Stimulated activated CD8-positive, alpha-beta memory T cell treated with anti-CD3 and anti-CD28 coated beads, Interleukin-15, amount 100 ng/mL, for 24 hours (primary cell): ENCODE measurements around the gene TRMT112.
"Not testable (repeated sequence)": the region's sequence is repeated elsewhere in the genome, so short reads cannot be mapped to it uniquely, and the experiment has no call there.

Source experiments
- DNase-seq: peaks from one replicate; pipeline ENCODE4 v3.0.0-alpha.2; 2020; ENCODE audit warnings: low read depth

TRMT112 gene

DNA sequence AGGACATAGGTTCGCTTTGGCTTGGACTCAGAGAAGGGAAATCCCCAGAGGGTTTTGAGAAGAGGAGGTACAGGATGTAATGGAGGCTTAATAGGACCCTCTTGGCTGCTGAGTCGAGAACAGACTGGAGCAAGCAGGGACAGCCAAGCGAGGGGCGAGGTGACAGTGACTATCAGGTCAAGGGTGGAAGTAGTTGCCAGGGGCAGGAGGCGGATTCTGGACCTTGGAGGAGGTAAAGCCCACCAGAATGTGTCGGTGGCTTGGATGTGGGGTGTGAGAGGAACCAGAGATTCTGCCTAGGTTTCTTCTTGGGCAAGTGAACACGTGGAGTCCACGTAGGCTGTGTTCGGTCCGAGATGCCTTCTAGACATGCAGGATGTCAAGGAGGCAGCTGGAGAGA lies 4.4 kb downstream of the TRMT112 start:
- DNase-seq = no peak

DNA sequence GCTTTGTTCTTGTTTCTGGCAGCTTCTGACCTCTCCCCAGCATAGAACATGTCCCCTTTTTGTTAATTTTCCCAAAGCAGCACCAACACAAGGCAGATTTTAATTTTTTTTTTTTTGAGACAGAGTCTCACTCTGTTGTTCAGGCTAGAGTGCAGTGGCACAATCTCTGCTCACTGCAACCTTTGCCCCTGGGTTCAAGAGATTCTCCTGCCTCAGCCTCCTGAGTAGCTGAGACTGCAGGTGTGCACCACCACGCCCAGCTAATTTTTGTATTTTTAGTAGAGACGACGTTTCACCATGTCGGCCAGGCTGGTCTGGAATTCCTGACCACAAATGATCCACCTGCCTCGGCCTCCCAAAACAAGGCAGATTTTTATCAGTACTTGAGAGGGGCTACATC lies 9.6 kb downstream of the TRMT112 start:
- DNase-seq = not testable (repeated sequence)

GRCh38 chr11:64306876-64307622 lies 10.3 kb downstream of the TRMT112 start:
- no peak for DNase-seq

- DNase-seq = no peak
Observed at GRCh38 chr11:64306563-64306875, 10.8 kb downstream of the TRMT112 start.

DNA sequence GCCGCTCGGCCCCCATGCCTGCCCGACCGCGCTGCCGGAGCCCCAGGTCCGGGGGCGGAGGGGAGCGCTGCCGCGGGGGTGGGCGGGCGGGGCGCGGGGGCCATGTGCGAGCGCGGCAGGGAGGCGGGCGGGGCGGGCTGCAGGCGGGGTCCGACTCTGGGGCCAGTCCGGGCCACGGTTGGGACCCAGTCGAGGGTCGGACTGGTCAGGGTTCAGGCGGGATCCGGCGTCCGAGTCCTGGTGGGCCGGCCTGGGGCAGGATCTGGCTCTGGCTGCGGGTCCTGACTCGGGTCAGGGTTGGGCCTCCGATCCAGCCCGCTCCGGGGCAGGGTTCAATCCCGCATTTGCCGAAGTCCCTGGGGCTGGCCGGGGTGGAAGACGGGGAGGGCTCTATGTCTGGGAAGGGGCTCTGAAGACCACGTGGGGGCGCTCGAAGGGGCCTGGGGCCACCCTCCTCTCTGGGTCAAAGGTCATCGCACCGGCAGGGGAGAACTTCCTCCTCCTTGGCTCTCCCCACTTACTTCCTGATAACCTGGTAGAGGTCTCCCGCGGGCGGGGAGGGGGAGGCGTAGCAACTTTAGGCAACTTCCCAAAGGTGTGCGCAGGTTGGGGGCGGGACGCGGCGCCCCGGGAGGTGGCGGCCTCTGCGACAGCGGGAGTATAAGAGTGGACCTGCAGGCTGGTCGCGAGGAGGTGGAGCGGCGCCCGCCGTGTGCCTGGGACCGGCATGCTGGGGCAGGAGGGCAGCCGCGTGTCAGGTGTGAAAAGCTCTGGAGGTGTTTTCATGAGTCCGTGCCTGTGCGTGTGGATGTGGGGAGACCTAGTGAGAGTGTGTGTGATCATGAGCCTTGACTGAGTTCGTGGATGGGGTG lies 11.4 kb downstream of the TRMT112 start:
- DNase-seq = peak; percentile 29

DNA sequence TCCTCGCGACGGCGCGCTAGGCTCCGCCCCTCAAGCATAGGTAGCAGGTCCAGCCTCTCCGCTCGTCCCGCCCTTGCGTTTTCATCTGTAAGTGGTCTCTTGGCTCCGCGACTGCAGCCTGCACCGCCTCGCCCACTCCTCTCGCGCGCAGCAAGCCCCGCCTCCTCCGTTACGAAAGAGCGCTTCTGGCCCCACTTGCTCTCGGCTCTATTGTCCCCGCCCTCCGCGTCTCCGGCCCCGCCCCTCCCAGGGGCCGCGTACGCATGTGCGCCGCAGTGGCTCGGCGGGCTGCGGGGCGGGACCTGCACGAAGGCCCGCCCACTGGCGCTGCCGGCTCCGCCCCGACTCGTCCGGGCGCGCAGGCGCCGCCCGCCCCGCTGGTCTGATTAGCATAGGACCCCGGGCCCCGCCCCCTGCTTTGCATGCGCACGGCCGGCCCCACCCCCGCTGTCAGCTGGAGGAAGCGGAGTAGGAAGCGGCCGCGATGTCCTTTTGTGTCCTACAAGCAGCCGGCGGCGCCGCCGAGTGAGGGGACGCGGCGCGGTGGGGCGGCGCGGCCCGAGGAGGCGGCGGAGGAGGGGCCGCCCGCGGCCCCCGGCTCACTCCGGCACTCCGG lies 12.2 kb downstream of the TRMT112 start, which contains the start of gene ESRRA:
Gene ESRRA (plus strand): TSS at position 450 of the 616 bp plus-strand sequence. CDS start 1,656 bp downstream, outside the sequence.
- DNase-seq = peak; percentile 98

DNA sequence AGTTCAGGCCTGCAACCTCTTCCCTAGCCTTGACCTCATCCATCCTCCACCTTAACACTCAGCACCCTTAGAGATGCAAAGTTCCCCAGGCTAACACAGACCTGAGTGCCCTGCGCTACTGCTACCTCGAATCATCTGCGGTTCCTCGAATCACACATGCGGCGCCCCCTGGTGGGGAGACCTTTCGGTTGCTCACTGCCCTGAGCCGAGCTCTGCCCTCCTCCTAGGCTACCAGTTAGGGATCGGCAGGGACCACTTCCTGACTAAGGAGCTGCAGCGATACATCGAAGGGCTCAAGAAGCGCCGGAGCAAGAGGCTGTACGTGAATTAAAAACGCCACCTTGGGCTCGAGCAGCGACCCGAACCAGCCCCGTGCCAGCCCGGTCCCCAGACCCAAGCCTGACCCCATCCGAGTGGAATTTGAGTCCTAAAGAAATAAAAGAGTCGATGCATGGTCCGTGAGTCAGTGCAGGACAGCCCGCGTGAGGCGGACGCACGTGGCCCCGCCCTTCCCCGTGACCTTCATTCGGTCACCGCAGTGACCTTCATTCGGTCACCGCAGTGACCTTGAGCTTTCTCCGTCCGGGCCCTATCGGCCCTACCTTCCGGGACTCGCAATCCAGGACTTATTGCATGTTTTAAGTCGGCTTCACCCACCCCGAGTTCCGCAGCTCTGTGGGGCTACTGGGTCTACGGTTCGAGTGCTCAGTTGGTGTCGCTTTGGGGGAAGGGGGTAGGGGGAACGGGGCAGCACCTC lies 12.9 kb downstream of the TRMT112 start:
- peak; percentile 95 for DNase-seq

DNA sequence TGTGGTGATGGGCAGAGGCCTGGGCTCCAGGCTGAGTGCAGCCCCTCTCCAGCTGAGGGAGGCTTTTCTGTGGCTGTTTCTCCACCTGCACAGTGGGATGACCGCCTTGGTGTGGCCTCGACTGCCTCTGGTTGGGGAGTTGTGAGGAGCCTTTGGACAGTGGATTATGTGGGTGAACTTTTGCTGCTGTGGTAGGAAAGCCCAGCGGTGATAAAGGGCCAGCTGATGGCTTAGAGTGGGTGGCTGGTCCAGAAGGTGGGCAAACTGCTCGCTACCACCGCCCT lies 13.4 kb downstream of the TRMT112 start:
- no peak for DNase-seq

- DNase-seq = no peak
Observed at GRCh38 chr11:64303109-64304031, 14.0 kb downstream of the TRMT112 start.

DNA sequence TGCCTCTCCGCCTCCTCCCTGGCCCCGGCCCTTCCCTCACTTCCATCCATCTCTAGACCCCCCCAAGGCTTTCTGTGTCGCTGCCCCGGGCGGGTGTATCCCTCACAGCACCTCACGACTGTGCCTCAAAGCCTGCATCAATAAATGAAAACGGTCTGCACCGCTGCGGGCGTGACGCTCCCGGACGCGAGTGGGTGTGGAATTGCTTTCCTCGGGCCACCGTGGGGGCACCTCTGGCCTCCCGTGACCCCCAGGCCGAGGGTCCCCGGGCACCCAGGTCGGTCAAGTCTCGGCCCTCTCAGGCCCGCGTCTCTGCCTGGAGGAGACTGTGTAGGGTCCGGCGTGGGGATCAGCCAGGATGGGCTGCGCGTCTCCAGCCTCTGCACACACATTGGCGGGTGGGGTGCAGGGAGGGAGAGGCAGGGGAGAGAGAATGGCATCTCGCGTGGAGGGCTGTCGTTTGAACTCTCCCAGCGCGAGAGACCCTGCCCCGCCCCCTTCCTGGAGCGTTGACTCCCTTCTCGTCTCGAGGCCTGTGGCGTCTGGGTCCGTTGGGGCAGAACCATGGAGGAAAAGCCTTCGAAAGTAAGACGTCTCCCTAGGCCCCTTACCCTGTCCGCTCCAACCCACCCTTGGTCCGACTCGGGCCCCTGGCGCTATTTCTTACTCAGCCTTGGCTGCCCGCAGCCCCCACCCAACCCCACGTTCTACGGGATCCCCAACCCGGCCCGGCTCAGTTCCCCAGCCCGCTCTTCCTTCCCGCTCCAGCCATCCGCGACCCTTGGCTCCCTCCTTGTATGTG lies 17.3 kb downstream of the TRMT112 start, which contains the start of gene CATSPERZ:
Gene CATSPERZ (plus strand): TSS at position 512 of the 802 bp plus-strand sequence. CDS start 53 bp downstream, at position 565.
- DNase-seq = no peak

GRCh38 chr11:64298966-64299846 lies 18.2 kb downstream of the TRMT112 start:
- DNase-seq = no peak

- no peak for DNase-seq
Observed at GRCh38 chr11:64297699-64298358, 19.5 kb downstream of the TRMT112 start.

DNA sequence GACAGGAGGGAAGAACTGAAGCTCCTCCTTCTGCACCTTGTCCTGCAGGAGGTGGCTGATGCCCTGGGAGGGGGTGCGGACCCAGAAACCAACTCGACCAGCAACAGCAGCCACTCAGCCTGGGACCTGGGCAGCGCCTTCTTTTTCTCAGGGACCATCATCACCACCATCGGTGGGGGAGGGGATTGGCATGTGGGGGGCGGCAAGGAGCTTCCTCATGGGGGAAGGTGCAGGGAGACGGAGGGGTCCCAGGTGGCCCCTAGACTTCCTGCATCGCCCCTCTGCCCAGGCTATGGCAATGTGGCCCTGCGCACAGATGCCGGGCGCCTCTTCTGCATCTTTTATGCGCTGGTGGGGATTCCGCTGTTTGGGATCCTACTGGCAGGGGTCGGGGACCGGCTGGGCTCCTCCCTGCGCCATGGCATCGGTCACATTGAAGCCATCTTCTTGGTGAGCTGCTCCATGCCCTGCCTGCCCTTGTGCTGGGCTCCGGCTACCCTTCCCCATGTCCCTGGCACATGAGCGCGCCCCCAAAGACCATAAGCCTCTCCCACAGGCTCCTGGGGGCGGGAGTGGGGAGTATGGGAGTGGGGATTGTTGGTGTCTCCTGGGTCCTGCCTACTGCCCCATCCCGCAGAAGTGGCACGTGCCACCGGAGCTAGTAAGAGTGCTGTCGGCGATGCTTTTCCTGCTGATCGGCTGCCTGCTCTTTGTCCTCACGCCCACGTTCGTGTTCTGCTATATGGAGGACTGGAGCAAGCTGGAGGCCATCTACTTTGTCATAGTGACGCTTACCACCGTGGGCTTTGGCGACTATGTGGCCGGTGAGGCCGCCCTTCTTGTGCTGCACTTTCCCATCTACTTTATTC lies 20.3 kb downstream of the TRMT112 start:
- no peak for DNase-seq

DNA sequence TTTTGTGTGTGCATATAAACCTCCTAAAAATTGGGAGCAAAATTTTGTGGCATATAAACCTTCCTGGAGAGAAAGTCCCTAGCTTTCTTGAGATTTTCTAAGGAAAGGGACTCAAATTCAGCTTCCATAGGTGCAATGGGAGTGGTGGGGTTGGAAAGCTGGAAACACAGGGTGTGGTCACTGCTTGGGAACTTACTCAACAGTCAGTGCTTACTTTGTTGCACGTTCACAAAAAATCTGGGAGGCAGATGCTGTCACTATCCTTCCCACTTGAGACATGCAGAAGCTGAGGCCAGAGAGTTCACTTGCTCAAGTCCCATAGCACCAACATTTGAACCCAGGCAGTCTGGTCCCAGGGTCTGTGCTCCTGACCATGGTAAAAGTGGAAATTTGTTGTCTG lies 21.1 kb downstream of the TRMT112 start:
- no peak for DNase-seq

GRCh38 chr11:64295760-64296159 lies 21.6 kb downstream of the TRMT112 start:
- no peak for DNase-seq

GRCh38 chr11:64294774-64295173 lies 22.6 kb downstream of the TRMT112 start:
- DNase-seq = no peak

DNA sequence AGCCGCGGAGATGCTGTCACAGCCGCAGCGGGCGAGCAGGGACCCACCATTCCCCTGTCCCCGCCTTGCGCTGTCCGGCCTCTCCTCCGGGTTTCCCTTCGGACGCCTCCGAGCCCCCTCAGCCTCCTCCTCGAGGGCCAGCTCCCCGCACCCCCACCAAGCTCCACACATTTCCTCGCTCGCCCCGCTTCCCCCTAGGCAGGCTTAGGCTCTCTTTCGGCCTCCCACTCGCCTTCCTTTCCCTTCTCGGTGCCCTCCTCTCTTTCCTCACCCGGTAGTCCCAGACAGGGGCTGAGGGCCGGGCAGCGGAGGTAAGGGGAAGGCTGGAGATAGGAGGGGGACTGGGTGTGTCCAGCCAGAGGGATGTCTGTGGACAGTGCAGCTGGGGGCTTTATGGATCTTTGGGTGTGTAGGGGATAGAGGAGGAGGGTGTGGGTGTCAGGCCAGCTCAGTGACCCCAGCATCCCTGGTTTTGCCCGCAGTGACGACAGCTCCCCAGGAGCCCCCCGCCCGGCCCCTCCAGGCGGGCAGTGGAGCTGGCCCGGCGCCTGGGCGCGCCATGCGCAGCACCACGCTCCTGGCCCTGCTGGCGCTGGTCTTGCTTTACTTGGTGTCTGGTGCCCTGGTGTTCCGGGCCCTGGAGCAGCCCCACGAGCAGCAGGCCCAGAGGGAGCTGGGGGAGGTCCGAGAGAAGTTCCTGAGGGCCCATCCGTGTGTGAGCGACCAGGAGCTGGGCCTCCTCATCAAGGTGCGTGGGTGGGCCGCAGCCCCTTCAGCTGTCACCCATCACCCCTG lies 24.7 kb downstream of the TRMT112 start:
- no peak for DNase-seq
